Measurements from ENCODE around the gene QPCTL.

Gene QPCTL

GRCh38 chr19:45705115-45705514 is 12.6 kb downstream of the QPCTL start:
- no peak for TF ChIP-seq CTCF (IDR thresholded peaks at IDR 0.05)

GRCh38 chr19:45705710-45706415 is 13.4 kb downstream of the QPCTL start:
- TF ChIP-seq CTCF (IDR thresholded peaks at IDR 0.05) = no peak

GRCh38 chr19:45710356-45711130 is 18.1 kb downstream of the QPCTL start:
- no peak for TF ChIP-seq CTCF (IDR thresholded peaks at IDR 0.05)

- no peak for TF ChIP-seq CTCF (IDR thresholded peaks at IDR 0.05)
These were observed 19.6 kb downstream of the QPCTL start for GRCh38 chr19:45711851-45712698.

- TF ChIP-seq CTCF (IDR thresholded peaks at IDR 0.05) = no peak
These were observed 20.2 kb downstream of the QPCTL start for GRCh38 chr19:45712699-45713067.

- no peak for TF ChIP-seq CTCF (IDR thresholded peaks at IDR 0.05)
These were observed 20.7 kb downstream of the QPCTL start for GRCh38 chr19:45713141-45713540.

- no peak for TF ChIP-seq CTCF (IDR thresholded peaks at IDR 0.05)
These were observed 22.7 kb downstream of the QPCTL start for GRCh38 chr19:45715139-45715538.

Measured in LNCAP (cell line).